ENCODE data around the gene VDR.

The VDR gene

GRCh38 chr12:47892819-47893218 is 12.0 kb downstream of the VDR start:
- ATAC-seq (no peak), DNase-seq (no peak)

GRCh38 chr12:47891356-47891755 is 13.4 kb downstream of the VDR start:
- no peak for DNase-seq
- ATAC-seq, result no peak

- ATAC-seq (no peak), DNase-seq (no peak)
Observed at GRCh38 chr12:47889040-47889439, 15.8 kb downstream of the VDR start.

GRCh38 chr12:47888153-47888819 is 16.5 kb downstream of the VDR start:
- ATAC-seq (no peak), DNase-seq (no peak)

GRCh38 chr12:47887529-47887928 is 17.3 kb downstream of the VDR start:
- ATAC-seq, result no peak
- DNase-seq, result no peak

- ATAC-seq (no peak), DNase-seq (no peak)
Observed at GRCh38 chr12:47886510-47887240, 18.1 kb downstream of the VDR start.

- DNase-seq, result no peak
- no peak for ATAC-seq
Observed at GRCh38 chr12:47885566-47885965, 19.2 kb downstream of the VDR start.

GRCh38 chr12:47885012-47885501 is 19.7 kb downstream of the VDR start:
- DNase-seq, result peak; percentile 89
- peak; percentile 95 for ATAC-seq

GRCh38 chr12:47884501-47884900 is 20.3 kb downstream of the VDR start:
- ATAC-seq (no peak), DNase-seq (no peak)

GRCh38 chr12:47883663-47884195 is 21.1 kb downstream of the VDR start:
- ATAC-seq, result no peak
- DNase-seq, result no peak

- DNase-seq, result peak; percentile 55
- no peak for ATAC-seq
Observed at GRCh38 chr12:47882781-47883546, 21.8 kb downstream of the VDR start.

- DNase-seq, result no peak
- no peak for ATAC-seq
Observed at GRCh38 chr12:47881826-47882427, 22.9 kb downstream of the VDR start.

- no peak for ATAC-seq
Observed at GRCh38 chr12:47881051-47881450, 23.7 kb downstream of the VDR start.

GRCh38 chr12:47878918-47879481 is 25.8 kb downstream of the VDR start:
- no peak for DNase-seq

More at GRCh38 chr12:47881051-47881450, 23.7 kb downstream of the VDR start:
- no peak for DNase-seq

GRCh38 chr12:47878293-47878917 is 26.4 kb downstream of the VDR start:
- DNase-seq, result no peak
- ATAC-seq, result no peak

More at GRCh38 chr12:47878918-47879481, 25.8 kb downstream of the VDR start:
- ATAC-seq, result no peak

GRCh38 chr12:47877081-47877480 is 27.7 kb downstream of the VDR start:
- no peak for ATAC-seq
- DNase-seq, result no peak

GRCh38 chr12:47876440-47876960 is 28.3 kb downstream of the VDR start:
- no peak for ATAC-seq

GRCh38 chr12:47875746-47876439 is 28.9 kb downstream of the VDR start:
- ATAC-seq (no peak), DNase-seq (no peak)

More at GRCh38 chr12:47876440-47876960, 28.3 kb downstream of the VDR start:
- no peak for DNase-seq

- ATAC-seq (no peak), DNase-seq (no peak)
Observed at GRCh38 chr12:47874316-47874715, 30.5 kb downstream of the VDR start.

GRCh38 chr12:47870175-47870781 is 34.5 kb downstream of the VDR start:
- no peak for ATAC-seq
- no peak for DNase-seq
